IPS-15b (cell line): ENCODE measurements around the gene DCP1B.

Experiments
- H3K27me3 ChIP-seq: one replicate; pipeline ENCODE4 v1.6.1; 2013; ENCODE audit warnings: low read length; ENCODE audit not compliant: control insufficient read depth, insufficient read depth
- H3K36me3 ChIP-seq: one replicate; pipeline ENCODE4 v1.6.1; 2013; ENCODE audit warnings: low read length; ENCODE audit not compliant: control insufficient read depth, insufficient read depth
- H3K4me1 ChIP-seq: one replicate; pipeline ENCODE4 v1.6.1; 2013; ENCODE audit warnings: mild to moderate bottlenecking, low read length; ENCODE audit not compliant: control insufficient read depth, insufficient read depth
- H3K4me3 ChIP-seq: one replicate; pipeline ENCODE4 v1.5.1; 2013; ENCODE audit warnings: low read depth, low read length
- H3K9ac ChIP-seq: one replicate; pipeline ENCODE4 v1.6.1; 2013; ENCODE audit warnings: low read depth, mild to moderate bottlenecking, low read length
- H3K9me3 ChIP-seq: one replicate; pipeline ENCODE4 v1.6.1; 2013; ENCODE audit warnings: mild to moderate bottlenecking, low read length; ENCODE audit not compliant: control insufficient read depth, insufficient read depth

DCP1B gene

GRCh38 chr12:1992732-1993131 is 11.5 kb downstream of the DCP1B start:
- H3K9me3 ChIP-seq, result no peaks in the 10 kb centered on the region

GRCh38 chr12:1989111-1989510 is 15.1 kb downstream of the DCP1B start:
- peaks cover 3% of the 10 kb centered on the region for H3K4me1 ChIP-seq
- H3K9ac ChIP-seq, result no peak overlapping the region
- H3K9me3 ChIP-seq, result no peaks in the 10 kb centered on the region
- H3K4me3 ChIP-seq, result no peak overlapping the region
- no peaks in the 10 kb centered on the region for H3K36me3 ChIP-seq
- no peaks in the 10 kb centered on the region for H3K27me3 ChIP-seq

More at GRCh38 chr12:1992732-1993131, 11.5 kb downstream of the DCP1B start:
- H3K9ac ChIP-seq, result no peak overlapping the region
- H3K27me3 ChIP-seq, result no peaks in the 10 kb centered on the region
- H3K4me3 ChIP-seq, result no peak overlapping the region
- H3K36me3 ChIP-seq, result no peaks in the 10 kb centered on the region
- peaks cover 14% of the 10 kb centered on the region for H3K4me1 ChIP-seq

GRCh38 chr12:1984759-1985158 is 19.5 kb downstream of the DCP1B start:
- no peak overlapping the region for H3K4me3 ChIP-seq
- H3K36me3 ChIP-seq, result no peaks in the 10 kb centered on the region
- H3K9me3 ChIP-seq, result no peaks in the 10 kb centered on the region
- peaks cover 4% of the 10 kb centered on the region for H3K4me1 ChIP-seq
- no peaks in the 10 kb centered on the region for H3K27me3 ChIP-seq
- no peak overlapping the region for H3K9ac ChIP-seq

- H3K4me3 ChIP-seq, result no peak overlapping the region
- H3K9ac ChIP-seq, result no peak overlapping the region
- no peaks in the 10 kb centered on the region for H3K27me3 ChIP-seq
- H3K36me3 ChIP-seq, result no peaks in the 10 kb centered on the region
- no peaks in the 10 kb centered on the region for H3K9me3 ChIP-seq
- H3K4me1 ChIP-seq, result peaks cover 4% of the 10 kb centered on the region
Observed at GRCh38 chr12:1980282-1980681, 24.0 kb downstream of the DCP1B start.

DNA sequence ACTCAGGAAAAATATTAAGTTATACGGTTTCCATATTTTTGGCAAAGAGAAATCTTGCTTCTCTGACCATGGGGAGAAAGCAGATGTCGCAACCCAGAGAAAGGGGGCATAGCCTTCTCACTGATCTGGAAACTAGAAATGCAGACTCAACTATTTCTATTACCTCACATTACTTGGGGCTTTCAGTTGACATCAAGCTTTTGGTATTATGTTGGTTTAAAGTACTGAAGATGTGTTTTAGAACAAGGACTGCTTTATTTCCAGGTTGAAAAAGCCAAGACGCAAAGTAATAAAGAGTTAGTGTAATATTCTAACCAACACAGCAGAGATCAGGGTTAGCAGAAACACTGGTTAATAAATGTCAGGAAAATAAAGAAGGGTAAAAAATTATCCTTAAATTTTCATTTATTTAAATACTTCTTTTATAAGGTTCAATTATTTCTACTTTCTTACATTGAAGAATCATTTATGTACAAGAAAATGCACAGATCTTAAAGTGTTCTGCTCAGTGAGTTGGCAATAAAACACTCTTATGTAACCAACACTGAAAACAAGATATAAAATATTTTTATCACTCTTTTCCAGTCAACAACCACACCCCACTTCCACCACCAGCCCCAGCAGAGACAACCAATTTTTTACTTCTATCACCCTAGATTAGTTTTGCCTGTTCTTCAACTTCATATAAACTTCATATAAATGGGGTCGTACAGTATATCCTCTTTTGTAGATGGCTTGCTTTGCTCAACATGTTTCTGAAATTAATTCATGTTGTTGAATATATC is 26.0 kb downstream of the DCP1B start:
- no peak overlapping the region for H3K4me3 ChIP-seq
- no peaks in the 10 kb centered on the region for H3K36me3 ChIP-seq
- H3K9ac ChIP-seq, result no peak overlapping the region
- peaks cover 4% of the 10 kb centered on the region for H3K4me1 ChIP-seq
- H3K9me3 ChIP-seq, result no peaks in the 10 kb centered on the region
- no peaks in the 10 kb centered on the region for H3K27me3 ChIP-seq

DNA sequence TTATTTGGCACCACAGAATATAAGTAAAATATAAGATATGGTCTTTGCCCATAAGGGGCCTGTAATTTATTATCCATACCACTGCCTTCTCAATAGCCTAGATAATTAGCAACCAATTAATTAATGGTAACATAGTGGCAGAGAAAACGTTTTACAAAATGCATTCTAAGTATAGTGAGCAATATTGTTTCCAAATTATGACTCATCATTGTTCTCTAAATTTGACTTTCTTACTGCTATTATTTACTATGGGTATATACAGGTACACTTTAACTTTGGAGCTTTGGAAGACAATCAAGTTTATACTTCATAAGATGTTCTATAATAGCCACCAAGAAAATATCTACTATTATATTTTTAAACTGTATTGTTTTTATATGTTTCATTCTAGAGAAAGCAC is 26.7 kb downstream of the DCP1B start:
- no peaks in the 10 kb centered on the region for H3K27me3 ChIP-seq
- no peak overlapping the region for H3K4me3 ChIP-seq
- H3K4me1 ChIP-seq, result peaks cover 9% of the 10 kb centered on the region

GRCh38 chr12:1977109-1977508 is 27.1 kb downstream of the DCP1B start:
- H3K36me3 ChIP-seq, result no peaks in the 10 kb centered on the region
- H3K4me1 ChIP-seq, result peaks cover 9% of the 10 kb centered on the region
- H3K27me3 ChIP-seq, result no peaks in the 10 kb centered on the region
- no peaks in the 10 kb centered on the region for H3K9me3 ChIP-seq
- no peak overlapping the region for H3K4me3 ChIP-seq
- H3K9ac ChIP-seq, result no peak overlapping the region

More for the DNA sequence above, 26.7 kb downstream of the DCP1B start:
- Histone ChIP-seq H3K9me3 (no peaks in the 10 kb centered on the region), H3K36me3 (no peaks in the 10 kb centered on the region), H3K9ac (no peak overlapping the region)

GRCh38 chr12:1974812-1975211 is 29.4 kb downstream of the DCP1B start:
- Histone ChIP-seq H3K36me3 (no peaks in the 10 kb centered on the region), H3K27me3 (no peaks in the 10 kb centered on the region), H3K9ac (no peak overlapping the region), H3K9me3 (no peaks in the 10 kb centered on the region), H3K4me1 (peaks cover 6% of the 10 kb centered on the region), H3K4me3 (no peak overlapping the region)

DNA sequence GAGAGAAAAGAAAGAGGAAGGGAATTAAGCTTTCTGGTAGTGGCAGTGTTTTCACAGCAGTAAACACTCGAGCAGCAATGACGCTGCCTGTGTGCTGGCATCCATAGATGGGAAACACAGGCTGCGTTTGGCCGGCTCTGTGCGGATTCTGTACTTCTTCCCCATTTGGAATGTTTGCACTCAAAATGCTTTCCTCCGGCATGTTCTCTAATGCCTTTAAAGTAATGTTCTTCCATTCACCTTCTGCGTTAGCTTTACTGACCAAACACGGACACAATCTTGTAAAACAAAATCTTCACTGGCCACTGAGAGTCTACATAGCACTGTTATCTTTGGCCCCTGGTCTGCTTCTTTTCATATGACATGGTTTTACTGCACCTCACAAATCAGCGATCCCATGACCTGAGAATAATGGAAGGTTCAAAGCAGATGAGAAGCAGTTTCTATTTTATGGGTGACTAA is 31.4 kb downstream of the DCP1B start:
- Histone ChIP-seq H3K4me3 (no peak overlapping the region), H3K9ac (no peak overlapping the region), H3K36me3 (no peaks in the 10 kb centered on the region), H3K9me3 (no peaks in the 10 kb centered on the region), H3K27me3 (no peaks in the 10 kb centered on the region), H3K4me1 (peaks cover 5% of the 10 kb centered on the region)

DNA sequence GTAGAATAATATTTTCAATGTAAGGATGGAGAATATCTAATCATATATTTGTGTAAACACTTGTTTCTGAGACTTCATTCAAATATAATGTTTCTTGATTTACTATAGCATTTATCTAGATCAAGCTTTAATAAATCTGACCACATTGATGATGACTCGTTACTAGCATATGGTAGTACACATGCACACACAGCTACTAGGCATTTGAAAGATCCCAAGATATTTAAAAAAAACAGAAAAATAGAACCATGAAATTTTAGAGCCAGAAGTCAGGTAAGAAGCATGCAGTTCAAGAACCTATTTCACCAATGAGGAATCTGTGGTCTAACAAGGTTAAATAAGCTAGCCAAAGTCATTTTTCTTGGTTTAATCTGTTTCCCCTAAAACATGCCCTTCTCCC is 32.0 kb downstream of the DCP1B start:
- Histone ChIP-seq H3K4me3 (no peak overlapping the region), H3K4me1 (peaks cover 5% of the 10 kb centered on the region), H3K9me3 (no peaks in the 10 kb centered on the region), H3K27me3 (no peaks in the 10 kb centered on the region), H3K36me3 (no peaks in the 10 kb centered on the region), H3K9ac (no peak overlapping the region)

GRCh38 chr12:1970331-1970900 is 33.8 kb downstream of the DCP1B start:
- Histone ChIP-seq H3K9ac (no peak overlapping the region), H3K4me1 (peaks cover 5% of the 10 kb centered on the region), H3K27me3 (no peaks in the 10 kb centered on the region), H3K9me3 (no peaks in the 10 kb centered on the region), H3K36me3 (no peaks in the 10 kb centered on the region), H3K4me3 (no peak overlapping the region)

GRCh38 chr12:1966561-1967226 is 37.6 kb downstream of the DCP1B start:
- no peak overlapping the region for H3K4me3 ChIP-seq
- no peaks in the 10 kb centered on the region for H3K27me3 ChIP-seq
- H3K9ac ChIP-seq, result no peak overlapping the region
- H3K36me3 ChIP-seq, result no peaks in the 10 kb centered on the region
- no peaks in the 10 kb centered on the region for H3K4me1 ChIP-seq
- no peaks in the 10 kb centered on the region for H3K9me3 ChIP-seq
